GM12878 (cell line): Measurements from ENCODE around the gene SET. TPM values are rescaled to one million over a fixed set of nuclear protein-coding genes. Genes with fewer than 3 reads are reported as not detected.

Source experiments
- ATAC-seq: fragments of 200-7000 bp; cut with Tn5 transposase; 3 replicates; pipeline ENCODE4 v1.9.1; 2020; ENCODE audit warnings: mild to moderate bottlenecking, moderate library complexity
- BruUV-seq: library from RNA; stranded (reverse); fragments of 400-500 nt; replicated peaks from 2 replicates; lab custom pipeline; 2021; lab: Mats Ljungman, UMichigan
- CTCF ChIA-PET: fragments of 300-600 bp; sonication (Branson Sonifier 250); formaldehyde crosslinking; extraction: SDS; loops from one replicate; lab custom pipeline; 2021; ENCODE audit warnings: inconsistent platforms; lab: Yijun Ruan, JAX
- POLR2A ChIA-PET: fragments of 350-600 bp; formaldehyde crosslinking; extraction: SDS; loops from one replicate; lab custom pipeline; 2021; ENCODE audit warnings: inconsistent platforms; lab: Charles Lee
- RAD21 ChIA-PET: fragments of 300-600 bp; sonication (Branson Sonifier 250); formaldehyde crosslinking; loops from one replicate; lab custom pipeline; 2023; ENCODE audit warnings: antibody characterized with exemption; ENCODE audit not compliant: unreplicated experiment; lab: Charles Lee
- SMC1A ChIA-PET: fragments of 300-600 bp; sonication (Branson Sonifier 250); formaldehyde crosslinking; loops from one replicate; lab custom pipeline; 2023; ENCODE audit not compliant: unreplicated experiment, uncharacterized antibody; lab: Charles Lee
- DNase-seq: peaks from one replicate; pipeline ENCODE4 v3.0.0-alpha.2; 2011; ENCODE audit warnings: low read depth, low spot score
- FAIRE-seq: peaks from 3 replicates; lab custom pipeline; 2011; peaks lifted over from hg19 to GRCh38; lab: Jason Lieb, UNC
- H2AFZ ChIP-seq: 2 replicates; pipeline ENCODE4 v1.6.0; 2011; ENCODE audit warnings: low read depth, low read length, control low read depth; ENCODE audit not compliant: control insufficient read depth
- H3K27ac ChIP-seq: 2 replicates; pipeline ENCODE4 v1.5.1; 2011; ENCODE audit warnings: control low read depth; ENCODE audit not compliant: control insufficient read depth, insufficient read depth
- H3K27me3 ChIP-seq, 2 experiments: replicated peaks in 1 of 2; 2 replicates each; pipeline versions ENCODE4 v1.6.0 to v1.6.1; 2011; ENCODE audit warnings: low read length in 1 of 2; ENCODE audit not compliant: control insufficient read depth in 2 of 2, insufficient read depth in 2 of 2
- H3K36me3 ChIP-seq, 2 experiments: 2 replicates each; pipeline ENCODE4 v1.5.1; 2011; ENCODE audit warnings: low read length in 1 of 2; ENCODE audit not compliant: control insufficient read depth in 2 of 2, insufficient read depth in 2 of 2
- H3K4me1 ChIP-seq: 2 replicates; pipeline ENCODE4 v1.6.1; 2011; ENCODE audit warnings: mild to moderate bottlenecking, low read length, moderate library complexity, mixed read lengths; ENCODE audit not compliant: control insufficient read depth, insufficient read depth
- H3K4me2 ChIP-seq: 2 replicates; pipeline ENCODE4 v1.6.0; 2011; ENCODE audit warnings: control low read depth; ENCODE audit not compliant: control insufficient read depth, insufficient read depth
- H3K4me3 ChIP-seq: fragments of 200-600 bp; sonication (generic); 2 replicates; pipeline ENCODE4 v1.5.1; 2016
- H3K79me2 ChIP-seq: 2 replicates; pipeline ENCODE4 v1.6.0; 2011; ENCODE audit warnings: low read length; ENCODE audit not compliant: control insufficient read depth, insufficient read depth
- H3K9ac ChIP-seq: 2 replicates; pipeline ENCODE4 v1.8.0; 2011; ENCODE audit warnings: low read length, control low read depth, mixed read lengths; ENCODE audit not compliant: control insufficient read depth, insufficient read depth
- H3K9me3 ChIP-seq: replicated peaks from 3 replicates; pipeline ENCODE4 v1.5.1; 2011; ENCODE audit warnings: mild to moderate bottlenecking, low read length; ENCODE audit not compliant: control insufficient read depth, insufficient read depth
- H4K20me1 ChIP-seq: 2 replicates; pipeline ENCODE4 v1.6.0; 2011; ENCODE audit not compliant: control insufficient read depth, insufficient read depth
- ASH2L ChIP-seq: fragments of 300-600, 200-600 bp; sonication (generic); IDR thresholded peaks from 2 replicates; pipeline ENCODE4 v1.6.1; 2017; ENCODE audit warnings: low read depth, mild to moderate bottlenecking, borderline replicate concordance
- ATF7 ChIP-seq: fragments of 450-650 bp; IDR thresholded peaks from 2 replicates; pipeline ENCODE4 v1.6.1; 2016; ENCODE audit warnings: low read depth, mild to moderate bottlenecking
- BACH1 ChIP-seq: fragments of 450-650 bp; IDR thresholded peaks from 2 replicates; pipeline ENCODE4 v1.6.1; 2017; ENCODE audit warnings: mild to moderate bottlenecking, borderline replicate concordance
- BHLHE40 ChIP-seq, 2 experiments: fragments of 450-650 bp in 1 of 2; IDR thresholded peaks; 2 replicates each; pipeline ENCODE4 v1.6.1; 2011 to 2017; ENCODE audit warnings: low read depth in 2 of 2, borderline replicate concordance in 1 of 2, improper control_type of control experiment in 1 of 2, low read length in 1 of 2, mild to moderate bottlenecking in 1 of 2
- CHD1 ChIP-seq: IDR thresholded peaks from 2 replicates; pipeline ENCODE4 v1.6.1; 2012; ENCODE audit warnings: low read depth, low read length, improper control_type of control experiment
- CHD2 ChIP-seq: IDR thresholded peaks from 2 replicates; pipeline ENCODE4 v1.6.1; 2011; ENCODE audit warnings: low read depth, low read length, improper control_type of control experiment, borderline replicate concordance
- CREB1 ChIP-seq: IDR thresholded peaks from 2 replicates; pipeline ENCODE4 v1.6.1; 2012; ENCODE audit warnings: low read depth, mild to moderate bottlenecking, inconsistent platforms
- EED ChIP-seq: sonication (generic); IDR thresholded peaks from 2 replicates; pipeline ENCODE4 v1.6.1; 2016; ENCODE audit warnings: antibody characterized with exemption, low read depth
- FOS ChIP-seq: IDR thresholded peaks from 3 replicates; pipeline ENCODE4 v1.6.1; 2011; ENCODE audit warnings: borderline replicate concordance; ENCODE audit not compliant: insufficient read length; ENCODE audit errors: extremely low read depth
- FOXM1 ChIP-seq: IDR thresholded peaks from 2 replicates; pipeline ENCODE4 v1.6.1; 2012; ENCODE audit warnings: low read depth, mild to moderate bottlenecking, inconsistent platforms, low read length, moderate library complexity
- IRF3 ChIP-seq: fragments of 450-650 bp; IDR thresholded peaks from 2 replicates; pipeline ENCODE4 v1.6.1; 2014; ENCODE audit warnings: mild to moderate bottlenecking
- KDM1A ChIP-seq: fragments of 200-600 bp; sonication (generic); IDR thresholded peaks from 2 replicates; pipeline ENCODE4 v1.6.1; 2016; ENCODE audit warnings: borderline replicate concordance
- MEF2B ChIP-seq: fragments of 450-650 bp; IDR thresholded peaks from 2 replicates; pipeline ENCODE4 v1.6.1; 2018; ENCODE audit warnings: mild to moderate bottlenecking, moderate library complexity; ENCODE audit not compliant: partially characterized antibody, poor library complexity, severe bottlenecking
- MXI1 ChIP-seq: fragments of 150-350 bp; IDR thresholded peaks from 2 replicates; pipeline ENCODE4 v1.6.1; 2011; ENCODE audit warnings: low read depth, mild to moderate bottlenecking, inconsistent platforms, low read length, improper control_type of control experiment
- NBN ChIP-seq: fragments of 450-650 bp; IDR thresholded peaks from 2 replicates; pipeline ENCODE4 v1.6.1; 2016
- PAX8 ChIP-seq: fragments of 450-650 bp; IDR thresholded peaks from 2 replicates; pipeline ENCODE4 v1.6.1; 2017; ENCODE audit warnings: mild to moderate bottlenecking, moderate library complexity
- POLR2AphosphoS2 ChIP-seq: IDR thresholded peaks from 2 replicates; pipeline ENCODE4 v1.6.1; 2011; ENCODE audit warnings: low read depth, mild to moderate bottlenecking, low read length, improper control_type of control experiment, moderate library complexity
- RAD51 ChIP-seq: fragments of 450-650 bp; IDR thresholded peaks from 2 replicates; pipeline ENCODE4 v1.6.1; 2016; ENCODE audit warnings: moderate library complexity, mild to moderate bottlenecking, inconsistent platforms
- SUZ12 ChIP-seq: fragments of 200-600 bp; sonication (generic); IDR thresholded peaks from one replicate; pipeline ENCODE4 v1.6.1; 2018; ENCODE audit warnings: antibody characterized with exemption, mild to moderate bottlenecking; ENCODE audit not compliant: unreplicated experiment
- ZBED1 ChIP-seq: IDR thresholded peaks from 2 replicates; pipeline ENCODE4 v1.6.1; 2016; ENCODE audit warnings: borderline replicate concordance
- WGBS: methylation state at CpG from one replicate; pipeline ENCODE4 v1.1.6; 2016; ENCODE audit warnings: low lambda C conversion rate; ENCODE audit not compliant: insufficient replicate concordance, insufficient coverage; ENCODE audit errors: missing lambda C conversion rate; 5-methylcytosine and 5-hydroxymethylcytosine counted together
- in situ Hi-C: fragments of 300-500 bp; cut with MboI; formaldehyde crosslinking; loops from 9 replicates; pipeline ENCODE4 v1.14.3; 2018; ENCODE audit warnings: mixed read lengths
- intact Hi-C: fragments of 100-400 bp; cut with micrococcal nuclease; formaldehyde crosslinking; loops from one replicate; pipeline ENCODE4 v1.14.2; 2022; ENCODE audit not compliant: unreplicated experiment
- polyA plus RNA-seq, 11 experiments: library from polyadenylated mRNA; depleted of rRNA in 4 of 11; unstranded in 6 of 11; stranded (reverse) in 5 of 11; fragments of >200 nt; fragmentation: Nextera tagmentation in 4 of 11; fragmentation: Illumina TruSeq in 1 of 11; extraction: Ambion mirVana in 4 of 11; extraction: Trizol in 1 of 11; gene quantifications; 1 replicate in 1 of 11; 2 replicates in 10 of 11; pipeline versions ENCODE4 v1.2.1 to v1.2.3, GENCODE V29; 2011 to 2016; ENCODE audit warnings: inconsistent platforms in 2 of 11, missing spikeins in 2 of 11, low read depth in 1 of 11
- total RNA-seq, 4 experiments: library from RNA; depleted of rRNA in 3 of 4; stranded (reverse); fragments of >200 nt in 3 of 4; fragmentation: Illumina TruSeq in 1 of 4; extraction: Trizol in 1 of 4; gene quantifications; 2 replicates each; pipeline versions ENCODE4 v1.2.1 to v1.2.3, GENCODE V29; 2013 to 2021

Gene SET
- total and polyA plus RNA-seq, 10 of the 15 experiments (the other 5 are each of a cell fraction or from before 2014, with no cell fraction given): 284 to 706 (median 445) TPM

GRCh38 chr9:128684325-128685199 lies 4.5 kb upstream of the SET start (continued):
- TF ChIP-seq PAX8 (no peak), BACH1 (peak; percentile 38; the same call in 1 of the 2 replicates)
- TF ChIP-seq, all 136 proteins: peak for 29

DNA sequence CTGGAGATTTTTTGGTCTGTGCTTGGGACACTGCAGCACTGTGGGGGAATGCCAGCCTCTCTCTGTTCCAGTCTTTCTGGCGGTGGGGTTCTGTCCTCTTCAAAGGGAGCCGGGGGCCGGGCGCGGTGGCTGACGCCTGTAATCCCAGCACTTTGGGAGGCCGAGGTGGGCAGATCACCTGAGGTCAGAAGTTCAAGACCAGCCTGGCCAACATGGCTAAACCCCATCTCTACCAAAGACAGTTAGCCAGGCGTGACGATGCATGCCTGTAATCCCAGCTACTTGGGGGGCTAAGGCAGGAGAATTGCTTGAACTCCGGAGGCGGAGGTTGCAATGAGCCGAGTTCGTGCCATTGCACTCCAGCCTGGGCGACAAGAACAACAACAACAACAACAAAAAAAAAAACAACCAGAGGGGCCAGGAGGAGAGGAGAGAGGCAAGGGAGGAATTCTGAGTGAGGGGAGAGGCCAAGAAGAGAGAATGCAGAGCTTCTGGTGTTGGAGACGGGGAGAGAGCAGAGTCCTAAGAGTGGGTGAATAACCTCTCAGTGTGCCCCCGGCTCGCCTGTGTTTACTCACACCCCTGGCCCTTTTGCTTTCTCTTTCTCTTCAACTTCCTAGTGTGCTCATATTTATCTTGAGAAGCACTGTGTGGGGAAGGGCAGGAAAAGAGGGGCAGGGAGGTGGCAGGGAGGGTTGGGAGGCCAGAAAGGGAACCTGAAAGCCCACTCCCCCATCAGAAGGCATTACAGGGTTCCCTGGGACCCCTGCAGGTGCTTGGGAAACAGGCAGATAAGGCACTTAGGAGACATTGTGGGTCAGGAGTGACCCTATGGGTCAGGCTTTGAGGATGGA lies 3.2 kb upstream of the SET start:
- peak overlapping the region; percentile 96 for H3K9ac ChIP-seq
- SMC1A ChIA-PET: interaction anchor here (2.1 to 2.9 kb wide), 3 partner anchors 8 to 42 kb away, joined by 6 to 12 read pairs (median 8); no protein-coding TSS in a partner anchor
- no peaks in the 10 kb centered on the region for H3K9me3 ChIP-seq
- peak overlapping the region; percentile 95 for H3K4me3 ChIP-seq
- peak overlapping the region; percentile 80 for H3K4me2 ChIP-seq
- H4K20me1 ChIP-seq: no peaks in the 10 kb centered on the region
- in situ Hi-C loops (no loop called here), intact Hi-C loops (loop anchor here (10.0 kb wide), 1 partner anchor 131 kb away; the partner anchor contains the start of gene SPTAN1)
- no peak overlapping the region for H2AFZ ChIP-seq
- no peaks in the 10 kb centered on the region for H3K27me3 ChIP-seq
- RAD21 ChIA-PET: interaction anchor here (0.9 to 1.2 kb wide), 2 partner anchors 38 to 41 kb away, joined by 3 read pairs; partner anchors contain the start of gene ZDHHC12
- POLR2A ChIA-PET: interaction anchor here (0.5 to 2.1 kb wide), 13 partner anchors 21 to 1122 kb away, joined by 3 to 33 read pairs (median 4); partner anchors contain the start of gene ZDHHC12
- H3K79me2 ChIP-seq: peaks cover 89% of the 10 kb centered on the region
- BruUV-seq: no TSS peak
- ATAC-seq (peak; percentile 38), FAIRE-seq (no peak), DNase-seq (no peak)
- peaks cover 13% of the 10 kb centered on the region; the same call in 1 of the 2 replicates for H3K4me1 ChIP-seq
- WGBS: 0% methylated on average over 16 of the region's 17 CpGs
- H3K27ac ChIP-seq: peak overlapping the region; percentile 96
- 0 out of 4 replicates have a peak, but pooled peaks cover 0 to 4% of the 10 kb centered on the region in 2 experiments for H3K36me3 ChIP-seq
- CTCF ChIA-PET: interaction anchor here (0.9 kb wide), 1 partner anchor 15 kb away, joined by 4 read pairs; no protein-coding TSS in a partner anchor
- TF ChIP-seq SUZ12: no peak
- no peak for TF ChIP-seq EED
- TF ChIP-seq MEF2B: no peak
- no peak for TF ChIP-seq KDM1A
- no peak for TF ChIP-seq POLR2AphosphoS2
- TF ChIP-seq CREB1: no peak
- no peak for TF ChIP-seq RAD51
- TF ChIP-seq CHD2: no peak
- no peak for TF ChIP-seq CHD1
- TF ChIP-seq NBN: peak; percentile 87
- TF ChIP-seq ZBED1: no peak
- 0 out of 2 replicates have a peak, but pooled peaks have one; percentile 11 for TF ChIP-seq MXI1
- TF ChIP-seq ATF7: 0 out of 2 replicates have a peak, but pooled peaks have one; percentile 30
- TF ChIP-seq BHLHE40 (IDR thresholded peaks at IDR 0.05; ENCODE audit: borderline replicate concordance in 1 of 2, low read depth in 2 of 2, low read length in 1 of 2): peak in 1 of 2 experiments; percentile 37; a peak in 1 of 4 replicates
- TF ChIP-seq FOS: no peak
- TF ChIP-seq ASH2L: no peak
- TF ChIP-seq FOXM1: no peak
- no peak for TF ChIP-seq IRF3
